H54 (cell line): Measurements from ENCODE around the gene CDKN2A.
"Not testable (repeated sequence)": the region's sequence is repeated elsewhere in the genome, so short reads cannot be mapped to it uniquely, and the experiment has no call there.

Experiments
- DNase-seq: peaks from one replicate; pipeline ENCODE4 v3.0.0; 2011; ENCODE audit warnings: low spot score, mixed read lengths; ENCODE audit not compliant: insufficient read length
- FAIRE-seq: peaks from 3 replicates; lab custom pipeline; 2011; peaks lifted over from hg19 to GRCh38; lab: Jason Lieb, UNC
- POLR2A ChIP-seq: IDR thresholded peaks from 2 replicates; pipeline ENCODE4 v1.6.1; 2011; ENCODE audit warnings: low read depth, mild to moderate bottlenecking, low read length

Gene CDKN2A

GRCh38 chr9:21967169-21967568 lies 27.0 kb downstream of the CDKN2A start:
- no peak for DNase-seq
- no peak for FAIRE-seq
- no peak for TF ChIP-seq POLR2A

GRCh38 chr9:21966140-21966851 lies 27.9 kb downstream of the CDKN2A start:
- DNase-seq: no peak
- TF ChIP-seq POLR2A: no peak
- no peak for FAIRE-seq

GRCh38 chr9:21965401-21965951 lies 28.7 kb downstream of the CDKN2A start:
- FAIRE-seq: no peak
- DNase-seq: no peak
- TF ChIP-seq POLR2A: no peak

GRCh38 chr9:21964925-21965385 lies 29.2 kb downstream of the CDKN2A start:
- FAIRE-seq: no peak
- no peak for TF ChIP-seq POLR2A
- DNase-seq: no peak

GRCh38 chr9:21961569-21961968 lies 32.6 kb downstream of the CDKN2A start:
- TF ChIP-seq POLR2A: no peak
- DNase-seq (no peak), FAIRE-seq (no peak)

GRCh38 chr9:21959268-21959667 lies 34.9 kb downstream of the CDKN2A start:
- DNase-seq, FAIRE-seq: not testable (repeated sequence)

GRCh38 chr9:21958833-21959232 lies 35.4 kb downstream of the CDKN2A start:
- FAIRE-seq (no peak), DNase-seq (no peak)
- TF ChIP-seq POLR2A: no peak

GRCh38 chr9:21945606-21946005 lies 48.6 kb downstream of the CDKN2A start:
- DNase-seq: no peak
- no peak for TF ChIP-seq POLR2A
- FAIRE-seq: no peak

GRCh38 chr9:21943464-21943863 lies 50.7 kb downstream of the CDKN2A start:
- no peak for DNase-seq
- TF ChIP-seq POLR2A: no peak
- no peak for FAIRE-seq

GRCh38 chr9:21941337-21941995 lies 52.7 kb downstream of the CDKN2A start:
- no peak for DNase-seq
- no peak for FAIRE-seq
- TF ChIP-seq POLR2A: no peak

- no peak for TF ChIP-seq POLR2A
- FAIRE-seq: no peak
- no peak for DNase-seq
These were observed 58.0 kb downstream of the CDKN2A start for GRCh38 chr9:21936161-21936560.

- FAIRE-seq (no peak), DNase-seq (no peak)
These were observed 58.6 kb downstream of the CDKN2A start for GRCh38 chr9:21935631-21936030.

GRCh38 chr9:21933865-21934264 lies 60.3 kb downstream of the CDKN2A start:
- no peak for TF ChIP-seq POLR2A
- FAIRE-seq (no peak), DNase-seq (no peak)

More at GRCh38 chr9:21935631-21936030, 58.6 kb downstream of the CDKN2A start:
- TF ChIP-seq POLR2A: no peak

GRCh38 chr9:21933281-21933680 lies 60.9 kb downstream of the CDKN2A start:
- DNase-seq (no peak), FAIRE-seq (no peak)
- TF ChIP-seq POLR2A: no peak
